Karpas-422 (cell line): ENCODE data around the gene SEC61B. TPM values are rescaled to one million over a fixed set of nuclear protein-coding genes. Genes with fewer than 3 reads are reported as not detected.

Experiments used
- DNase-seq: peaks from one replicate; pipeline ENCODE4 v3.0.0-alpha.2; 2015
- H2AFZ ChIP-seq: fragments of 200-600 bp; sonication (generic); 2 replicates; pipeline ENCODE4 v1.6.1; 2014; ENCODE audit warnings: antibody characterized with exemption, low read length, mixed read lengths
- H3K27ac ChIP-seq: fragments of 200-600 bp; sonication (generic); 2 replicates; pipeline ENCODE4 v1.5.1; 2014; ENCODE audit warnings: mild to moderate bottlenecking, low read length, moderate library complexity
- H3K27me3 ChIP-seq: fragments of 200-600 bp; sonication (generic); 2 replicates; pipeline ENCODE4 v1.6.1; 2014; ENCODE audit warnings: low read length, mixed read lengths
- H3K36me3 ChIP-seq: fragments of 200-600 bp; sonication (generic); 2 replicates; pipeline ENCODE4 v1.6.1; 2014; ENCODE audit warnings: low read length, mixed read lengths; ENCODE audit not compliant: insufficient read depth
- H3K4me1 ChIP-seq: fragments of 200-600 bp; sonication (generic); 2 replicates; pipeline ENCODE4 v1.6.1; 2014; ENCODE audit warnings: mild to moderate bottlenecking, low read length, mixed read lengths
- H3K4me2 ChIP-seq: fragments of 200-600 bp; sonication (generic); 2 replicates; pipeline ENCODE4 v1.6.1; 2014; ENCODE audit warnings: low read length, low read depth, mild to moderate bottlenecking; ENCODE audit not compliant: poor library complexity, severe bottlenecking
- H3K4me3 ChIP-seq: fragments of 200-600 bp; sonication (generic); 2 replicates; pipeline ENCODE4 v1.5.1; 2014; ENCODE audit warnings: mild to moderate bottlenecking, antibody characterized with exemption, low read length, mixed read lengths
- H3K79me2 ChIP-seq: fragments of 200-600 bp; sonication (generic); 2 replicates; pipeline ENCODE4 v1.6.1; 2014; ENCODE audit warnings: mild to moderate bottlenecking, low read length, mixed read lengths
- H3K9ac ChIP-seq: fragments of 200-600 bp; sonication (generic); 2 replicates; pipeline ENCODE4 v1.6.0; 2014; ENCODE audit warnings: low read length
- H3K9me2 ChIP-seq: fragments of 200-600 bp; sonication (generic), shearing (Covaris generic); replicated peaks from 2 replicates; pipeline ENCODE4 v1.6.0; 2014; ENCODE audit warnings: mild to moderate bottlenecking, low read length, moderate library complexity; ENCODE audit not compliant: insufficient read depth
- H3K9me3 ChIP-seq: fragments of 300-700, 200-600 bp; sonication (generic); 2 replicates; pipeline ENCODE4 v1.6.1; 2014; ENCODE audit warnings: low read length, mixed read lengths
- H4K20me1 ChIP-seq: fragments of 200-600 bp; sonication (generic); 2 replicates; pipeline ENCODE4 v1.6.1; 2014; ENCODE audit warnings: mild to moderate bottlenecking, antibody characterized with exemption, low read length, low read depth; ENCODE audit not compliant: insufficient read depth
- total RNA-seq: library from RNA; depleted of rRNA; stranded (reverse); fragments of >200 nt; shearing (Covaris generic); gene quantifications from 2 replicates; pipeline ENCODE4 v1.2.3, GENCODE V29; 2014; ENCODE audit warnings: low replicate concordance; rRNA removed

SEC61B gene
- total RNA-seq: 81.1 and 110 TPM in 2 replicates

- peak within 1 kb of the TSS; percentile 89 for H3K9ac ChIP-seq
- no peaks in the 10 kb centered on the region for H3K9me3 ChIP-seq
- peak within 1 kb of the TSS; percentile 94 for H3K4me3 ChIP-seq
- peaks cover 39% of the 10 kb centered on the region for H4K20me1 ChIP-seq
- peaks cover 37% of the 10 kb centered on the region for H3K4me1 ChIP-seq
- H3K27ac ChIP-seq: peak within 1 kb of the TSS; percentile 86
- peak within 1 kb of the TSS; percentile 67; the same call in 1 of the 2 replicates for H2AFZ ChIP-seq
- H3K9me2 ChIP-seq: no peaks in the 10 kb centered on the region
- H3K4me2 ChIP-seq: peak within 1 kb of the TSS; percentile 95
- H3K36me3 ChIP-seq: peaks cover 35% of the 10 kb centered on the region
- no peaks in the 10 kb centered on the region for H3K27me3 ChIP-seq
- peak; percentile 96 for DNase-seq
- peaks cover 84% of the 10 kb centered on the region for H3K79me2 ChIP-seq
These were observed at the start of gene SEC61B, which contains the start of gene ALG2 for GRCh38 chr9:99221621-99222415. TSS of gene SEC61B (plus strand) at chr9:99222282. CDS start at chr9:99222364, 82 bp downstream. TSS of gene ALG2 (minus strand) at chr9:99221942. CDS start at chr9:99221894, 48 bp downstream.

GRCh38 chr9:99173570-99174504, 48.2 kb upstream of the SEC61B start:
- Histone ChIP-seq H3K27me3 (no peaks in the 10 kb centered on the region), H3K4me2 (no peak overlapping the region), H3K4me3 (no peak overlapping the region), H2AFZ (no peak overlapping the region), H3K36me3 (no peaks in the 10 kb centered on the region), H3K9ac (no peak overlapping the region), H3K79me2 (no peaks in the 10 kb centered on the region), H4K20me1 (no peaks in the 10 kb centered on the region), H3K9me3 (no peaks in the 10 kb centered on the region), H3K4me1 (no peaks in the 10 kb centered on the region), H3K9me2 (no peaks in the 10 kb centered on the region), H3K27ac (no peak overlapping the region)
- no peak for DNase-seq

GRCh38 chr9:99176527-99177013, 45.5 kb upstream of the SEC61B start:
- no peak overlapping the region for H3K27ac ChIP-seq
- H3K9me2 ChIP-seq: no peaks in the 10 kb centered on the region
- no peaks in the 10 kb centered on the region for H3K27me3 ChIP-seq
- no peak overlapping the region for H3K9ac ChIP-seq
- H3K36me3 ChIP-seq: no peaks in the 10 kb centered on the region
- no peaks in the 10 kb centered on the region for H3K9me3 ChIP-seq
- no peak for DNase-seq
- no peaks in the 10 kb centered on the region for H4K20me1 ChIP-seq
- no peak overlapping the region for H3K4me3 ChIP-seq
- no peak overlapping the region for H3K4me2 ChIP-seq
- no peaks in the 10 kb centered on the region for H3K4me1 ChIP-seq
- no peak overlapping the region for H2AFZ ChIP-seq
- no peaks in the 10 kb centered on the region for H3K79me2 ChIP-seq

GRCh38 chr9:99177576-99178366, 44.3 kb upstream of the SEC61B start:
- H4K20me1 ChIP-seq: no peaks in the 10 kb centered on the region
- no peaks in the 10 kb centered on the region for H3K27me3 ChIP-seq
- no peak overlapping the region for H3K4me3 ChIP-seq
- no peak for DNase-seq
- H3K36me3 ChIP-seq: no peaks in the 10 kb centered on the region
- H3K4me1 ChIP-seq: no peaks in the 10 kb centered on the region
- no peak overlapping the region for H3K4me2 ChIP-seq
- H3K79me2 ChIP-seq: no peaks in the 10 kb centered on the region
- H3K27ac ChIP-seq: no peak overlapping the region
- no peaks in the 10 kb centered on the region for H3K9me2 ChIP-seq
- no peaks in the 10 kb centered on the region for H3K9me3 ChIP-seq
- H2AFZ ChIP-seq: no peak overlapping the region
- no peak overlapping the region for H3K9ac ChIP-seq

GRCh38 chr9:99178912-99179872, 42.9 kb upstream of the SEC61B start:
- no peaks in the 10 kb centered on the region for H3K36me3 ChIP-seq
- no peak overlapping the region for H2AFZ ChIP-seq
- no peak overlapping the region for H3K4me2 ChIP-seq
- no peak overlapping the region for H3K4me3 ChIP-seq
- H3K9ac ChIP-seq: no peak overlapping the region
- no peaks in the 10 kb centered on the region for H3K9me2 ChIP-seq
- no peaks in the 10 kb centered on the region for H3K79me2 ChIP-seq
- H3K4me1 ChIP-seq: no peaks in the 10 kb centered on the region
- no peak overlapping the region for H3K27ac ChIP-seq
- no peaks in the 10 kb centered on the region for H3K27me3 ChIP-seq
- H4K20me1 ChIP-seq: no peaks in the 10 kb centered on the region
- DNase-seq: no peak
- no peaks in the 10 kb centered on the region for H3K9me3 ChIP-seq

- H3K27ac ChIP-seq: no peak overlapping the region
- no peaks in the 10 kb centered on the region for H3K36me3 ChIP-seq
- no peaks in the 10 kb centered on the region for H3K27me3 ChIP-seq
- no peak overlapping the region for H3K4me2 ChIP-seq
- H4K20me1 ChIP-seq: no peaks in the 10 kb centered on the region
- H3K4me3 ChIP-seq: no peak overlapping the region
- no peaks in the 10 kb centered on the region for H3K79me2 ChIP-seq
- H3K4me1 ChIP-seq: no peaks in the 10 kb centered on the region
- no peak for DNase-seq
- H3K9me2 ChIP-seq: no peaks in the 10 kb centered on the region
- H2AFZ ChIP-seq: no peak overlapping the region
- H3K9me3 ChIP-seq: no peaks in the 10 kb centered on the region
- H3K9ac ChIP-seq: no peak overlapping the region
These were observed 41.9 kb upstream of the SEC61B start for GRCh38 chr9:99180199-99180598.

GRCh38 chr9:99180662-99181061, 41.4 kb upstream of the SEC61B start:
- Histone ChIP-seq H2AFZ (no peak overlapping the region), H3K27me3 (no peaks in the 10 kb centered on the region), H3K9me3 (no peaks in the 10 kb centered on the region), H3K9me2 (no peaks in the 10 kb centered on the region), H3K79me2 (no peaks in the 10 kb centered on the region), H3K4me3 (no peak overlapping the region), H3K4me2 (no peak overlapping the region), H3K9ac (no peak overlapping the region), H3K36me3 (no peaks in the 10 kb centered on the region), H3K4me1 (no peaks in the 10 kb centered on the region), H3K27ac (no peak overlapping the region), H4K20me1 (no peaks in the 10 kb centered on the region)
- DNase-seq: no peak
